ENCODE data around the gene TBC1D14.

The TBC1D14 gene

DNA sequence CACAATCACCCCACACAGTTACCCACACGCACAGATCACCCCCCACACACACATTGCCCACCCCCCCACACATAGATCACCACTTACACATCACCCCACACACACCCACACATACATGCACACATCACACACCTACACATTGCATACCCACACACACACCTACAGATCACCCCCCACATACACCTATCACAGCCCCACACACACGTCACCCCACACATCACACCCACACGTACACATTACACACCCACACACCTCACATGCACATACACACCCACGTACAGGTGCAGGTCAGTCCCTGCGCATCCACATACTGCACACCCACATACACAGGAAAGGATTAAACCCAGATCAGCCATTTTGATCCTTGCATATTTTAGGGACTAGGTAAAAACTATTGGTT lies 118.3 kb downstream of the TBC1D14 start:
- H4K20me1 ChIP-seq, result peaks cover 95% of the 10 kb centered on the region
- peaks cover 68% of the 10 kb centered on the region for H3K4me1 ChIP-seq
- no peak overlapping the region for H3K9ac ChIP-seq
- peaks cover 95% of the 10 kb centered on the region for H3K36me3 ChIP-seq
- H3K27ac ChIP-seq, result no peak overlapping the region
- TF ChIP-seq Cebpa-rat (IDR thresholded peaks at IDR 0.05), result no peak
- no peak overlapping the region for H3K4me3 ChIP-seq
- no peaks in the 10 kb centered on the region for H3K27me3 ChIP-seq
- H3K9me3 ChIP-seq, result no peaks in the 10 kb centered on the region
- H3K4me2 ChIP-seq, result peak overlapping the region; percentile 70

GRCh38 chr4:7029212-7029611 lies 119.6 kb downstream of the TBC1D14 start:
- Histone ChIP-seq H3K9me3 (no peaks in the 10 kb centered on the region), H3K4me3 (no peak overlapping the region), H3K36me3 (peaks cover 91% of the 10 kb centered on the region), H3K4me2 (peak overlapping the region; percentile 70), H3K9ac (no peak overlapping the region), H4K20me1 (peaks cover 95% of the 10 kb centered on the region), H3K27me3 (no peaks in the 10 kb centered on the region), H3K27ac (peak overlapping the region; percentile 20; the same call in 1 of the 2 replicates), H3K4me1 (peaks cover 77% of the 10 kb centered on the region)
- no peak for TF ChIP-seq Cebpa-rat (IDR thresholded peaks at IDR 0.05)

DNA sequence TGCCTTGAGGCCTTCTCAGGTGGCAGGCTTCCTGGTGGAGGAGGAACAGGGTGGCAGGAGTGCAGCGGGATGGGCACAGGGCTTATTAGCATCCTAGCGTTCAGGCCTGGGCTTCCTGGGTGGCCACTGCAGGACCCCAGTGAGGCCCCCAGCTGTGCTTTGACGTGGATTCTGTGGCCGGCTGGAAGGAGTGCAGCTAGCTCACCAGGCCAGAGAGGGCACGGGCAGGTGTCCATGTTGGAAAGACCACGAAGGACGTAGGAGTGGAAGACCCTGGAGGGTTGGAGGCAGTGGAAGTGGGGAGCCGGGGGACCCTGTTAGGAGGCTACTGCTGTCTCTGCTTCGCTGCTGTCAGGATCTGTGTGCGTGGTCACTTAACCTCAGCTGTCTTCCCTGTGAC lies 120.3 kb downstream of the TBC1D14 start:
- Histone ChIP-seq H3K4me1 (peaks cover 75% of the 10 kb centered on the region), H3K9ac (no peak overlapping the region), H3K9me3 (no peaks in the 10 kb centered on the region), H3K27me3 (no peaks in the 10 kb centered on the region), H3K4me3 (no peak overlapping the region), H3K27ac (peak overlapping the region; percentile 20; the same call in 1 of the 2 replicates), H3K36me3 (peaks cover 84% of the 10 kb centered on the region), H4K20me1 (peaks cover 95% of the 10 kb centered on the region), H3K4me2 (peak overlapping the region; percentile 70; the same call in 1 of the 2 replicates)
- no peak for TF ChIP-seq Cebpa-rat (IDR thresholded peaks at IDR 0.05)

- H3K27ac ChIP-seq, result peak overlapping the region; percentile 35; the same call in 1 of the 2 replicates
- no peak for TF ChIP-seq Cebpa-rat (IDR thresholded peaks at IDR 0.05)
- no peak overlapping the region for H3K4me3 ChIP-seq
- peaks cover 86% of the 10 kb centered on the region for H4K20me1 ChIP-seq
- H3K4me1 ChIP-seq, result peaks cover 66% of the 10 kb centered on the region
- peak overlapping the region; percentile 59 for H3K4me2 ChIP-seq
- no peaks in the 10 kb centered on the region for H3K27me3 ChIP-seq
- H3K36me3 ChIP-seq, result peaks cover 75% of the 10 kb centered on the region
- peak overlapping the region; percentile 59; the same call in 1 of the 2 replicates for H3K9ac ChIP-seq
- no peaks in the 10 kb centered on the region for H3K9me3 ChIP-seq
These were observed 121.2 kb downstream of the TBC1D14 start for GRCh38 chr4:7030856-7031255.

- peak overlapping the region; percentile 3; the same call in 1 of the 2 replicates for H3K9ac ChIP-seq
- H3K27me3 ChIP-seq, result no peaks in the 10 kb centered on the region
- peaks cover 76% of the 10 kb centered on the region for H4K20me1 ChIP-seq
- H3K9me3 ChIP-seq, result no peaks in the 10 kb centered on the region
- peaks cover 66% of the 10 kb centered on the region for H3K4me1 ChIP-seq
- no peak for TF ChIP-seq Cebpa-rat (IDR thresholded peaks at IDR 0.05)
- H3K4me2 ChIP-seq, result peak overlapping the region; percentile 59
- peak overlapping the region; percentile 57 for H3K27ac ChIP-seq
- peaks cover 65% of the 10 kb centered on the region for H3K36me3 ChIP-seq
- no peak overlapping the region for H3K4me3 ChIP-seq
These were observed 122.2 kb downstream of the TBC1D14 start for GRCh38 chr4:7031558-7032449.

GRCh38 chr4:7032596-7032995 lies 123.0 kb downstream of the TBC1D14 start:
- Histone ChIP-seq H3K27ac (0 out of 2 replicates have a peak overlapping the region, but pooled peaks have one; percentile 57), H3K9ac (peak overlapping the region; percentile 3; the same call in 1 of the 2 replicates), H4K20me1 (peaks cover 71% of the 10 kb centered on the region), H3K9me3 (no peaks in the 10 kb centered on the region), H3K4me3 (no peak overlapping the region), H3K4me2 (peak overlapping the region; percentile 59; the same call in 1 of the 2 replicates), H3K4me1 (peaks cover 66% of the 10 kb centered on the region), H3K36me3 (peaks cover 58% of the 10 kb centered on the region), H3K27me3 (no peaks in the 10 kb centered on the region)
- no peak for TF ChIP-seq Cebpa-rat (IDR thresholded peaks at IDR 0.05)

- no peak overlapping the region for H3K9ac ChIP-seq
- peaks cover 54% of the 10 kb centered on the region for H4K20me1 ChIP-seq
- H3K4me1 ChIP-seq, result peaks cover 51% of the 10 kb centered on the region
- H3K9me3 ChIP-seq, result no peaks in the 10 kb centered on the region
- H3K27ac ChIP-seq, result no peak overlapping the region
- TF ChIP-seq Cebpa-rat (IDR thresholded peaks at IDR 0.05), result no peak
- peaks cover 44% of the 10 kb centered on the region for H3K36me3 ChIP-seq
- no peak overlapping the region for H3K4me2 ChIP-seq
- no peak overlapping the region for H3K4me3 ChIP-seq
- H3K27me3 ChIP-seq, result no peaks in the 10 kb centered on the region
These were observed 124.8 kb downstream of the TBC1D14 start for GRCh38 chr4:7034262-7035081.

DNA sequence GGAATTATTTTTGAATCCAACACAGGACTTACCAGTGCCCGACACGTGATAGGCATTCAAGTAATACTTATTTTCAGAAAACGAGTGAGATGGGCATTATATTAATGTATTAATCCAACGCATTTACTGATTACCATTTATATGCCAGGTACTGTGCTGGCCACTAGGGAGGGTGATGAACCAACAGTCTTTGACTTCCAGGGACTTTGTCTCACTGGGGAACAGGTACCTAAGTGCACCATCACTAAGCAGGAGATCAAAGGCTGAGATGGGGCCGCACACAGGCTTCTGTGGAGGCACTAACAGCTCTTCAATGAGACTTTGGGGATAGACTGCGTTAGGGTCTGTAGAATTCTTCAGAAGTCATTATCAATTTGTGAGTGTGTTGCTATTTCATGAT lies 127.8 kb downstream of the TBC1D14 start:
- no peak overlapping the region for H3K4me2 ChIP-seq
- peaks cover 31% of the 10 kb centered on the region for H3K4me1 ChIP-seq
- H4K20me1 ChIP-seq, result peaks cover 35% of the 10 kb centered on the region
- no peak overlapping the region for H3K4me3 ChIP-seq
- H3K27me3 ChIP-seq, result peaks cover 9% of the 10 kb centered on the region
- no peak overlapping the region for H3K9ac ChIP-seq
- no peak for TF ChIP-seq Cebpa-rat (IDR thresholded peaks at IDR 0.05)
- H3K9me3 ChIP-seq, result no peaks in the 10 kb centered on the region
- peaks cover 15% of the 10 kb centered on the region for H3K36me3 ChIP-seq
- H3K27ac ChIP-seq, result no peak overlapping the region

- Histone ChIP-seq H3K36me3 (no peaks in the 10 kb centered on the region), H3K9ac (no peak overlapping the region), H3K4me3 (no peak overlapping the region), H3K4me1 (peaks cover 32% of the 10 kb centered on the region), H3K27me3 (peaks cover 10% of the 10 kb centered on the region), H3K27ac (no peak overlapping the region), H4K20me1 (peaks cover 35% of the 10 kb centered on the region), H3K9me3 (no peaks in the 10 kb centered on the region), H3K4me2 (no peak overlapping the region)
- no peak for TF ChIP-seq Cebpa-rat (IDR thresholded peaks at IDR 0.05)
These were observed 131.1 kb downstream of the TBC1D14 start for GRCh38 chr4:7040765-7041164.

Data from BLaER1 (cell line).